K562 (cell line): ENCODE results near the gene FSTL4. TPM values are rescaled to one million over a fixed set of nuclear protein-coding genes. Genes with fewer than 3 reads are reported as not detected.

Source experiments
- ATAC-seq: fragments of 200-7000 bp; cut with Tn5 transposase; 3 replicates; pipeline ENCODE4 v1.9.1; 2020; ENCODE audit warnings: moderate library complexity
- BruUV-seq: library from RNA; stranded (reverse); fragments of 400-500 nt; replicated peaks from 2 replicates; lab custom pipeline; 2021; lab: Mats Ljungman, UMichigan
- CTCF ChIA-PET: fragments of 300-600 bp; formaldehyde crosslinking; extraction: SDS; loops from one replicate; lab custom pipeline; 2021; ENCODE audit warnings: low intra/inter-chr PET ratio; lab: Yijun Ruan, JAX
- POLR2A ChIA-PET: fragments of 300-600, 350-650 bp; sonication (Branson Sonifier 250); formaldehyde crosslinking; extraction: SDS; loops from one replicate; lab custom pipeline; 2021; ENCODE audit warnings: antibody characterized with exemption, inconsistent platforms; lab: Yijun Ruan, JAX
- DNase-seq, 4 experiments: peaks; one replicate each; pipeline versions ENCODE4 v3.0.0 to v3.0.0-alpha.2; 2011 to 2018; ENCODE audit warnings: low spot score in 3 of 4, mixed read lengths in 3 of 4; ENCODE audit errors: extremely low read depth in 1 of 4
- FAIRE-seq: peaks from 2 replicates; lab custom pipeline; 2011; peaks lifted over from hg19 to GRCh38; lab: Jason Lieb, UNC
- H2AFZ ChIP-seq: 2 replicates; pipeline ENCODE4 v1.6.0; 2011; ENCODE audit warnings: low read depth, low read length, control low read depth, inconsistent platforms
- H3K27ac ChIP-seq: fragments of 200-600 bp; 3 replicates; pipeline ENCODE4 v1.8.0; 2011; ENCODE audit warnings: low read depth, mild to moderate bottlenecking, control low read depth, inconsistent platforms, low read length, moderate library complexity, mixed read lengths; ENCODE audit errors: extremely low read depth
- H3K27me3 ChIP-seq, 2 experiments: fragments of 300-600 bp in 1 of 2; 2 replicates in 1 of 2; 3 replicates in 1 of 2; pipeline versions ENCODE4 v1.6.0 to v1.8.0; 2011; ENCODE audit warnings: inconsistent platforms in 2 of 2, low read length in 2 of 2, mild to moderate bottlenecking in 1 of 2, mixed read lengths in 1 of 2, moderate library complexity in 1 of 2; ENCODE audit not compliant: control insufficient read depth in 2 of 2, insufficient read depth in 2 of 2
- H3K36me3 ChIP-seq: fragments of 300-600 bp; 3 replicates; pipeline ENCODE4 v1.8.0; 2011; ENCODE audit warnings: mild to moderate bottlenecking, low read length, inconsistent platforms; ENCODE audit not compliant: control insufficient read depth, insufficient read depth
- H3K4me1 ChIP-seq, 2 experiments: fragments of 200-600 bp in 1 of 2; replicated peaks in 1 of 2; 2 replicates in 1 of 2; 3 replicates in 1 of 2; pipeline versions ENCODE4 v1.5.1 to v1.8.0; 2011; ENCODE audit warnings: inconsistent platforms in 2 of 2, low read length in 2 of 2, mild to moderate bottlenecking in 1 of 2, mixed read lengths in 1 of 2, moderate library complexity in 1 of 2; ENCODE audit not compliant: control insufficient read depth in 2 of 2, insufficient read depth in 2 of 2
- H3K4me2 ChIP-seq: 2 replicates; pipeline ENCODE4 v1.6.1; 2011; ENCODE audit warnings: low read length, control low read depth, inconsistent platforms, mixed read lengths; ENCODE audit not compliant: insufficient read depth
- H3K4me3 ChIP-seq: fragments of 200-600 bp; sonication (generic), shearing (Covaris generic); 2 replicates; pipeline ENCODE4 v1.5.1; 2016; ENCODE audit warnings: control low read depth, inconsistent platforms
- H3K79me2 ChIP-seq: fragments of 200-600 bp; 3 replicates; pipeline ENCODE4 v1.8.0; 2011; ENCODE audit warnings: low read length, inconsistent platforms; ENCODE audit not compliant: control insufficient read depth, insufficient read depth
- H3K9ac ChIP-seq, 2 experiments: 2 replicates each; pipeline versions ENCODE4 v1.6.0 to v1.6.1; 2011; ENCODE audit warnings: low read depth in 2 of 2, low read length in 2 of 2, control low read depth in 1 of 2, inconsistent platforms in 1 of 2, mild to moderate bottlenecking in 1 of 2, mixed read lengths in 1 of 2; ENCODE audit not compliant: insufficient read depth in 1 of 2
- H3K9me1 ChIP-seq: one replicate; pipeline ENCODE4 v1.6.0; 2011; ENCODE audit warnings: inconsistent platforms, mild to moderate bottlenecking, low read length, moderate library complexity; ENCODE audit not compliant: control insufficient read depth, insufficient read depth
- H3K9me3 ChIP-seq: replicated peaks from 2 replicates; pipeline ENCODE4 v1.5.1; 2011; ENCODE audit warnings: low read depth, low read length, inconsistent platforms; ENCODE audit not compliant: control insufficient read depth, insufficient read depth
- H4K20me1 ChIP-seq: replicated peaks from 2 replicates; pipeline ENCODE4 v1.6.1; 2011; ENCODE audit warnings: low read length, inconsistent platforms, mixed read lengths; ENCODE audit not compliant: control insufficient read depth, insufficient read depth
- CLOCK ChIP-seq: fragments of 250-450 bp; sonication (Bioruptor Pico); IDR thresholded peaks from 2 replicates; pipeline ENCODE4 v1.4.0; 2020; ENCODE audit warnings: mild to moderate bottlenecking, moderate library complexity, borderline replicate concordance
- FOXA3 ChIP-seq, 2 experiments: fragments of 450-650 bp in 1 of 2; sonication (generic) in 1 of 2; formaldehyde crosslinking; IDR thresholded peaks in 1 of 2; conservative IDR thresholded peaks in 1 of 2; 2 replicates each; pipeline versions ENCODE4 v1.4.0 to v1.8.0; 2020 to 2022; ENCODE audit warnings: mild to moderate bottlenecking in 2 of 2, missing genetic modification reagents in 1 of 2
- KDM5B ChIP-seq: fragments of 200-600 bp; sonication (generic); IDR thresholded peaks from 2 replicates; pipeline ENCODE4 v1.6.1; 2012; ENCODE audit warnings: low read depth, mild to moderate bottlenecking, moderate library complexity, low read length, control low read depth, inconsistent platforms; ENCODE audit not compliant: insufficient replicate concordance
- NUFIP1 ChIP-seq: fragments of 450-650 bp; IDR thresholded peaks from 2 replicates; pipeline ENCODE4 v1.6.1; 2018; ENCODE audit not compliant: partially characterized antibody
- ZNF253 ChIP-seq: fragments of 250-450 bp; sonication (Bioruptor Pico); conservative IDR thresholded peaks from 2 replicates; pipeline ENCODE4 v1.6.1; 2021; ENCODE audit warnings: mild to moderate bottlenecking
- WGBS: fragments of 100-300 bp; shearing (Covaris generic); methylation state at CpG from one replicate; pipeline ENCODE4 v1.1.6; 2016; ENCODE audit warnings: low coverage, mixed read lengths; ENCODE audit not compliant: insufficient coverage; ENCODE audit errors: missing lambda C conversion rate; 5-methylcytosine and 5-hydroxymethylcytosine counted together
- in situ Hi-C: fragments of 300-500 bp; cut with MboI; formaldehyde crosslinking; loops from 4 replicates; pipeline ENCODE4 v1.15.0; 2018; ENCODE audit warnings: inconsistent platforms, mixed read lengths
- intact Hi-C: fragments of 100-400 bp; cut with micrococcal nuclease; formaldehyde crosslinking; loops from 2 replicates; pipeline ENCODE4 v1.14.2; 2022
- polyA plus RNA-seq, 8 experiments: library from polyadenylated mRNA; depleted of rRNA in 4 of 8; stranded (reverse) in 5 of 8; unstranded in 3 of 8; fragments of >200 nt; fragmentation: Nextera tagmentation in 2 of 8; fragmentation: Illumina TruSeq in 1 of 8; extraction: Ambion mirVana in 2 of 8; extraction: Trizol in 1 of 8; gene quantifications; 2 replicates each; pipeline versions ENCODE4 v1.2.1 to v1.2.3, GENCODE V29; 2011 to 2014; ENCODE audit warnings: inconsistent platforms in 1 of 8, missing spikeins in 1 of 8
- total RNA-seq, 7 experiments: library from RNA; depleted of rRNA in 6 of 7; stranded (reverse); fragments of >200 nt in 6 of 7; fragmentation: Illumina TruSeq in 2 of 7; extraction: Trizol in 2 of 7; gene quantifications; 2 replicates each; pipeline versions ENCODE4 v1.2.1 to v1.2.3, GENCODE V29; 2011 to 2021; ENCODE audit warnings: low replicate concordance in 1 of 7

FSTL4 gene
- total and polyA plus RNA-seq, 9 of the 15 experiments (the other 6 are each of a cell fraction or from before 2014, with no cell fraction given) = 0.08 to 0.18 (median 0.10) TPM; not detected in 5

DNA sequence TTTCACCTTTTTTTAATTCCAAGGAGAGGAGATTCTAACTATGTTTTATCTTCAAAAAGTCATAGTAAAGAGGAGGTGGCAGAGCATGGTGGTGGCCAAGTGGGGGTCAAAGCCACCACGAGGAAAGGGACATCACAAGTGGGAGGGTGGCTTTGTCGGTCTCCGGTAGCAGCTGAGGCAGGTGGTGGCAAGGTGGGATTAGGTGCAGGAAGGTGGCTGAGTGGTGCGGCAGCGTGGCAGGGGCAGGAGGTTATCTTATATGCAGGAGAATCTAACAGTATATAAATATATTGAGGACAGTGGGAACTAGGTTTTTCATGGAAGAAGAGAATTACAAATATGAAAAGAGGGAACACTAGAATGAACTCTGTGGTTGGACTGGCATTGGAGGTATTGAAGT is 196.8 kb downstream of the FSTL4 start:
- H3K4me2 ChIP-seq = no peak overlapping the region
- ChIA-PET POLR2A (interaction anchor here (0.7 to 1.1 kb wide), 2 partner anchors 99 to 210 kb away, joined by 3 to 4 read pairs; no protein-coding TSS in a partner anchor), CTCF (no interaction called here)
- intact Hi-C loops = no loop called here
- TF ChIP-seq CLOCK (CRISPR knock-in tag) (no peak), FOXA3 (CRISPR knock-in tag; conservative IDR thresholded peaks at IDR 0.05 in 1 of 2, IDR thresholded peaks at IDR 0.05 in 1 of 2) (no peak), KDM5B (no peak), ZNF253 (no peak), NUFIP1 (no peak)
- TF ChIP-seq, all 486 proteins: peak for 0
- no peaks in the 10 kb centered on the region for H4K20me1 ChIP-seq
- peaks cover under 1 to 7% of the 10 kb centered on the region in 2 experiments; a peak in 2 of 5 replicates for H3K27me3 ChIP-seq
- FAIRE-seq (no peak), ATAC-seq (no peak), DNase-seq (no peak)
- H2AFZ ChIP-seq = no peak overlapping the region
- no peaks in the 10 kb centered on the region for H3K79me2 ChIP-seq
- WGBS = 2% methylated on average over 5 of the region's 5 CpGs
- H3K9ac ChIP-seq = no peak overlapping the region
- in situ Hi-C loops = no loop called here
- no peaks in the 10 kb centered on the region for H3K9me1 ChIP-seq
- no peak overlapping the region for H3K4me3 ChIP-seq
- H3K4me1 ChIP-seq = no peaks in the 10 kb centered on the region
- H3K9me3 ChIP-seq = no peaks in the 10 kb centered on the region
- no peak overlapping the region for H3K27ac ChIP-seq
- no peaks in the 10 kb centered on the region for H3K36me3 ChIP-seq
- no TSS peak for BruUV-seq
